ENCODE results near the gene UTP25.
A peak's percentile ranks its signal among the peaks of the same experiment; 100 is the strongest.
"Not testable (repeated sequence)": the region's sequence is repeated elsewhere in the genome, so short reads cannot be mapped to it uniquely, and the experiment has no call there.

The UTP25 gene

GRCh38 chr1:209827384-209828262 lies at the start of gene UTP25:
UTP25 (plus strand) TSS chr1:209827972; CDS start chr1:209828064, 92 bp downstream.
- peak; percentile 87 to 92 for DNase-seq (ENCODE audit: low read depth in 2 of 2)

- DNase-seq (ENCODE audit: low read depth in 2 of 2), result no peak
These were observed 49.7 kb upstream of the UTP25 start for GRCh38 chr1:209778102-209778501.

DNA sequence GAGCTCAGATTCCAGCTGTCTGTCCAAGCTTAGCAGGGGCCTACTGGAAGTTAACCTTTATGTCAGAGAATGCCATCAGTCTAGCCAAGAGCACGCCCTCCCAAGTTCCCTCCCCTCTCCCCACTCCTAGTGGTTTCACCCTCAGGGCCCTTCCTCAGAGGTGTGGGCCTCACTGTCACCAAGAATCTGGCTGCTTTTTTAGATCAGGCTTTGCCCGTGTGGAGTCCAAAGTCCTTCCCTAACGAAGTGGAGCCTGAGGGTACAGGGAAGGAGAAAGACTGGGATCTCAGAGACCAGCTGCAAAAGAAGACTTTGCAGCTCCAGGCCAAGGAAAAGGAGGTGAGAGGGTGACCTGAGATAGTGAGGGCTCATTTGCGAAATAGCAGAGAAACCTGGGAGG lies 47.5 kb upstream of the UTP25 start:
- DNase-seq (ENCODE audit: low read depth in 2 of 2), result no peak

- DNase-seq (ENCODE audit: low read depth in 2 of 2), result no peak
These were observed 44.4 kb upstream of the UTP25 start for GRCh38 chr1:209783386-209783785.

DNA sequence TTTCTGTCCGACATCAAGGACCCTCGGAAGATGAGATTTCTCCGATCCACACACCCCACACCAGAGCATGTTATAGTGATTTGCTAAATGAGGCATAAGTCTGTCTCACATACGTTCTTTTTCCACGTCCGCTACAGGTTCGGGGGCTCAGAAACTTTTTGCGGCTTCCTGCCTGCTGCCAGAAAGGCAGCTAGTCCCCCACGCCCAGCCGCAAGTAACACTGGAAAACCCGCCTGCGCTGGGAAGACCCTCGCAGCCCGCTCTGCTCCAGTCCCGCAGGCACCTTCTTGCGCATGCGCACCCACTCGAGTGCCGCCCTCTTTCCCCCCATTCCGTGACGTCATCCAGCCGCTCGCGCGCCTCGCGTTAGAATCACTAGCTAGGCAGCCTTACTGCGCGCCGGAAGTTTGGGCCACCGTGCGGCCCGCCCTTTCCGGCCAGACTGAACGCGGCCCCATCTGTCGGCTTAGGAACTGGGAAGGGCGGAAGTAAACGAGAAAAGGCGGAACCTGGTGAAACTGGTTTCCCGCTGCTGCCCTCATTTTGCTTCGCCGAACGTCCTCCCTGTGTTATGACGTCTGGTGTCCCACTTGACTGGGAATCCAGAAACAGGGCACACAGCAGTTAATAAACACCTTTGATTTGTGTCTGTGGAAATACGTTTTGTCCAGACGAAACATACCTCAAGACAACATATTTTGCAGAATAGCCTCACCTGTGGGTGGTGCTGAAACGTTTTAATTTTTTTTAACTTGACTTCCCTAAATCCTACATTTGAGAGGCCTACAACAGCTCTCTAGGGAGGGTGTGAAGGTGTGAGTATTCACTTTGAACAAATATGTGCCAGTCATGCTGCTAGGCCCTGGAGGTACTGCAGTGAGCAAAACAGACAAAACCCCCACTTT lies 43.3 kb upstream of the UTP25 start, which contains the start of gene C1orf74:
C1orf74 (minus strand) TSS at position 295 of the 905 bp plus-strand sequence. CDS start 925 bp downstream, outside the sequence.
- peak; percentile 98 to 99 for DNase-seq (ENCODE audit: low read depth in 2 of 2)

- no peak for DNase-seq (ENCODE audit: low read depth in 2 of 2)
These were observed 42.2 kb upstream of the UTP25 start for GRCh38 chr1:209785592-209785991.

DNA sequence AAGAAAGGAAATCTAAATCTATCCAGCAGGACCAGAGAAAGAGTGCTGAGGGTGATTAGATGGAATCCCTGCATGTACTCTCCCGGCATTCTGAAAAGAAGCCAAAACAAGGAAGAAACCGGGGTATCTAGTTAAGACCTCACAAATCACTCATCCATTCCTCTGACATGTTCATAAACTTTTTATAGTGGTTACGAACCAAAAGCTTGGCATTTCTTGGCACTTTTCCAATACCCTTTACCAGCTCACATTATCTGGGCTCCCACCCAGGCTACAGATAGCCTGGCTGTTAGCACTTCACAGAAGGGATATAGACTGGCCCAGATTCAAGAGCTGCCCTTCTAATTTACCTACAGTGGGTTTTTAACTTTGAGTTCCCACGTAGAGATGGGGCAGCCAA lies 41.6 kb upstream of the UTP25 start:
- DNase-seq (ENCODE audit: low read depth in 2 of 2), result no peak

DNA sequence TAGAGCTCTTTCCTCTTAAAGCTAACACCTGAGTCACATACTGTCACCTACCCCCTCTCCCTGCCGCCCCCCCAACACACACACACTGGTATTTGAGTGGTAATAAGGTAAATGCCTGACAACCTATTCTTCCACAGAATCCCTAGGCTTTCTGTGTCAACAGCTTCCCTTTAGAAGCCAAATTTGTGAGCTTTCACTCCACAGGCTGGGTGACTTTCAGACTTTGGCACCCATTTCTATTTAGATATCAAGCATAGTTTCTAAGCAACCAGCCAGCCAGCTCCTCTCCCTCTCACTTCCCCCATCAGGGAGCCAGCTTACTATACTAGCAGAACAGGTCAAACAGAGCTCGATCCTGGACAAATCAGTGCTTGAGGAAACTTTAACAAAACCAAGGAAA lies 40.2 kb upstream of the UTP25 start:
- DNase-seq (ENCODE audit: low read depth in 2 of 2), result no peak

GRCh38 chr1:209789245-209789644 lies 38.5 kb upstream of the UTP25 start:
- DNase-seq (ENCODE audit: low read depth in 2 of 2), result no peak

- no peak for DNase-seq (ENCODE audit: low read depth in 2 of 2)
These were observed 37.2 kb upstream of the UTP25 start for GRCh38 chr1:209790286-209791193.

DNA sequence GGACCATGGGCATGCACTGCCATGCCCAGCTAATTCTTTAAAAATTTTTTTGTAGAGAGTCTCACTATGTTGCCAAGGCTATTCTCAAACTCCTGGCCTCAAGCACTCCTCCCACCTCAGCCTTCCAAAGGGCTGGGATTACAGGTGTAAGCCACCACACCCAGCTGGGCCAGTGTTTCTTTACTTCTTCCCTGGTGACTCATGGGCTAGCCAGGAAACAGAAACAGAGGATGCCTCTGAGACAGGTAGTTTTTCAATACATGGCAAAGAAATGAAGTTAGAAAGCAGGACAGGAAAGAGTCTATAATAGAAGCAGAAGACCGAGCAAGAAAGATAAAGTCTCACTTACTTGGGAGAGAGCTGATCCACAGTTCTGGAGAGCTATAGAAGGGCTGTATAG lies 35.9 kb upstream of the UTP25 start:
- DNase-seq (ENCODE audit: low read depth in 2 of 2), result no peak

DNA sequence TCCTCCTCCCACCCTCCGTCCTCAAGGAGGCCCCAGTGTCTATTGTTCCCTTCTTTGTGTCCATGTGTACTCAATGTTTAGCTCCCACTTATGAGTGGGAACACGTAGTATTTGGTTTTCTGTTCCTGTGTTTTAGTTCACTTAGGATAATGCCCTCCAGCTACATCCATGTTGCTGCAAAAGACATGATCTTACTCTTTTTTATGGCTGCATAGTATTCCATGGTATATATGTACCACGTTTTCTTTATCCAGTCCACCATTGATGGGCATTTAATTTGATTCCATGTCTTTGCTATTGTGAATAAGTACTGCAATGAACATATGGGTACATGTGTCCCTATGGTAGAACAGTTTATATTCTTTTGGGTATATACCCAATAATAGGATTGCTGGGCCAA lies 34.1 kb upstream of the UTP25 start:
- DNase-seq (ENCODE audit: low read depth in 2 of 2), result not testable (repeated sequence)

- DNase-seq (ENCODE audit: low read depth in 2 of 2), result no peak
These were observed 29.7 kb upstream of the UTP25 start for GRCh38 chr1:209797978-209798639.

DNA sequence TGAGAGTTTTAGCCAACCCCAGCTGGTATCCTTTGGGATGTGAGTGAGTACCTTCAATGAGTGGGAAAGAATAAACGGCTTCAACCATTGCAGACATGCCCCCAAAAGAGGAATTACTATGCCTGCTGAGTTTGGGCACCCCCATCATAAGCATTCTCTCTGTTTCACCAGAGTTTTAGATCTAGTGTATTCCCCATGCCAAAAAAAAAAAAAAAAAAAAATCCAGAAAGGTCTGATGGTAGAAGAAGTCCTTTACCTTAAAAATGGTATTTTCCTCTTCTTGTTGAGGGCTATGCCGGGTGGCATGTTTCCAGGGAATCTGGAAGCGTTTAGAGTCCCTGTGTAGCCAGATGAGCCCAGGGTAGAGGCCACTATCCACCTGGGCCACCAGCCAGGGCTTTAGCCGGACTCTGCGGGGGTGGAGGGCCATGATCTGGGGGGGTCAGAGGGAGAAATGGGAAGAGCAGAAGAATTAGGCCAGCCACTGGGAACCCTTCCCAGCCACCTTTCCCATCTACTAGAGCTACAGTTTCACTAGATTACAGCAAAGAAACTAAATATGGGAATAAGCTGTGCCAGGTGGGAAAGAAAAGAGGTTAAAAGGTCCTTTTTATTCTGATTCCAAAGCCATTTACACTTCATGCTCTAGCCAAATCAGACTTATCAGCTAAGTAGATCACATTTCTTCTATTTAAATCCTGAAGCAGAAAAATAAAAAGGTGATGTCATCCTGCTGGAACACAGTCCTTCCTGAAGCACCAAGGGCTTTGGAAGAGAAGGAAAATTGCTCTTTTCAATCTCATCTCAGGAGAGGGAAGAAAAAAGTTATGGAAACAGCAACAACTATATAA lies 26.6 kb upstream of the UTP25 start:
- no peak for DNase-seq (ENCODE audit: low read depth in 2 of 2)

DNA sequence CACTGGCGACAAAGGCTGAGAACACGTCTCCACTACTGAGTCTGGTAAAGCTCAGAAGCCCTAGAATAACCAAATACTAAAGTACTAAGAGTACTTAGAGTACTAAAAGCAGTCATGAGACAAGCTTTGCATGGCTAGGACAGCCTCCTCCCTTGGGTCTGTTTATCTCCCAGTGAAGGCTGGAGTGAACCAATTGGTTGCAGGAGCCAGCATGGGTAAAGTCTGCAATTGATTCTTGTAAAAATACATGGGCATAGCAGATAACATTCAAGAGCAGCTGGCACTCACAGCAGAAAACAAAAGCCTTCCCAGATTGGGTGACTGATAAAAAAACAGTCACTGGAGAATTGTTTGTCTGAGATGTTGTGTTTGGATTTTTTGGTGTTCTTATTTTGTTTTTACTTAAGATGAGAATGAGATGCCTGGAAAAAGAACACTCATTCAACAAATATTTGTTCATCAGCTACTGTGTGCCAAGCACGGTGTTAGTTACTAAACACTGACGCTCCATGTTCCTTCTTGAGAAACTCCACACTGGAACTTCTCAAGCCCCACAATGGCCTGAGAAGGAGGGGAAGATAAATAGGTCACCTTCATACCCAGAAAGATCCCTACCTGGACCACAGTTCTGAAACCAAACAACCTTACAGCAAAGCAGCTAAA lies 25.5 kb upstream of the UTP25 start:
- no peak for DNase-seq (ENCODE audit: low read depth in 2 of 2)

DNA sequence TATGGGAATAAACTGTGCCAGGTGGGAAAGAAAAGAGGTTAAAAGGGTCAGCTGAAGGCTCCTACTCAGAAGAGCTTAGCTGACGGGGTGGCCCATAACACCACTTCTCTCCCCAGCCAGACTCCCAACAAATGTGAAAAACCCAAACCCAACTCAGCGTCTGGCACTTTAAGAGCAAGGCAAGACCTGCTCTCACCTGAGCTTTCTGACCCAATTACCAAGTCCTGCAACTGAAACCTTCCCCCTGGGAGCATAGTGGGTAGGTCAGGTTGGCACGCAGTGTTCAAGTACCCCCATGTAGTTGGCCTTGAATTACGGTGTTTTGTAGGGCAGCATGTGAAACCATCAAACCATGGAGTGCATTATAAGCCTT lies 25.0 kb upstream of the UTP25 start:
- DNase-seq (ENCODE audit: low read depth in 2 of 2), result no peak

DNA sequence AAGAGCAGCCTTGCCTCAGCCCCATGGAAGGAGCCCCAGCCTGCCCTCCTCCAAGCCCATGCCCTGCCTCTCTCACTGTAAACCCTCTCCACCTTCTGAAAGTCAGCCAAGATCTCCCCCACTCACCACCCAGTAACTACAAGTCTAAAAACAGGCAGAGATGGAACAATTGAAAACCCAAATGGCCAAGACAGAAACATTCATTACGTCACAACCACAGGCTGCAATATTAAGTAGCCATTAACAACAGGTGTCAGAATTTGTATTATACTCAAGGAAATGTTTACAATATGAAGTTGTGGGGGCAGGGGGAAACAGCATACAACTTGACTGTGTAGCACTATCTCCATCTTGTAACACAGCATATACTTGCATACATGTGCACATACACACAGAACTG lies 24.2 kb upstream of the UTP25 start:
- no peak for DNase-seq (ENCODE audit: low read depth in 2 of 2)

DNA sequence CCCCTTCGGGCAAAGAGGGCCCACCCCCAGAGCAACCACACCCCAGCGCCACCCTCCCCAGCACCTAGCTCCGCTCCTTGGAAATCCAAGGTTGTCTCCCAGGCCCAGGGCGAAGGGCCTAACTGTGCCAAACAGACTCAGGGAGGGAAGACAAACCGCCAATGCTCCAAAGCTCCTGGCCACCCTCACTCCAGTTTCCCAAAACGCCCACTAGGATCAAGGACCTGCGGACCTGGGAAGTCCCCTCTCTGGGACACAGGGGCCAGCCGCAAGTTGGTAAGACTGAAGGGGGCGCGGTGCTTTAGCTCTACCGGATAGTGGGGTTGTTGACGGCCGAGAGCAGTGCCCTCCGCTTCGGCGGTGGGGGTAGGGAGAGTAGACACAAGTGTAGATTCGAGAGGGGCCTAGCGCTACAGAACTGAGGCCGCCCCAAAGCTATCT lies 22.4 kb upstream of the UTP25 start:
- no peak for DNase-seq (ENCODE audit: low read depth in 2 of 2)

Data from stimulated activated CD4-positive, alpha-beta T cell treated with anti-CD3 and anti-CD28 coated beads, Interleukin-15, amount 100 ng/mL, for 48 hours (primary cell).